Measurements from ENCODE around the gene EXOC4.

The EXOC4 gene

DNA sequence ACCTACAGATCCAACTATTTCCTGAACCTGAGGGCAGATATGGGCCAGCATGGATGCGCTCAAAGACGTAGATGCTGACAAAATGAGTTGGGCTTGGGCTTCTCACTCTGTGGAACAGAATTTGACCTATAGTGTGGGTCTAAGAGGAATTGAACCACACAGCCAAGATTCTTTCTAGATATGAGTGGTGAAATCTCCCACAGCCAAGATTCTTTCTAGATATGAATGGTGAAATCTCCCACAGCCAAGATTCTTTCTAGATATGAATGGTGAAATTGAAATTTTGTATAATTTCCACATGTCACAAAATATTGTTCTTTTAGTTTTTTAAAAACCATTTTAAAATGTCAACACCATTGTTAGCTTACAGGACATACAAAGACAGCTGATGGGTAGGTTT lies 658.8 kb downstream of the EXOC4 start:
- no peak for DNase-seq

DNA sequence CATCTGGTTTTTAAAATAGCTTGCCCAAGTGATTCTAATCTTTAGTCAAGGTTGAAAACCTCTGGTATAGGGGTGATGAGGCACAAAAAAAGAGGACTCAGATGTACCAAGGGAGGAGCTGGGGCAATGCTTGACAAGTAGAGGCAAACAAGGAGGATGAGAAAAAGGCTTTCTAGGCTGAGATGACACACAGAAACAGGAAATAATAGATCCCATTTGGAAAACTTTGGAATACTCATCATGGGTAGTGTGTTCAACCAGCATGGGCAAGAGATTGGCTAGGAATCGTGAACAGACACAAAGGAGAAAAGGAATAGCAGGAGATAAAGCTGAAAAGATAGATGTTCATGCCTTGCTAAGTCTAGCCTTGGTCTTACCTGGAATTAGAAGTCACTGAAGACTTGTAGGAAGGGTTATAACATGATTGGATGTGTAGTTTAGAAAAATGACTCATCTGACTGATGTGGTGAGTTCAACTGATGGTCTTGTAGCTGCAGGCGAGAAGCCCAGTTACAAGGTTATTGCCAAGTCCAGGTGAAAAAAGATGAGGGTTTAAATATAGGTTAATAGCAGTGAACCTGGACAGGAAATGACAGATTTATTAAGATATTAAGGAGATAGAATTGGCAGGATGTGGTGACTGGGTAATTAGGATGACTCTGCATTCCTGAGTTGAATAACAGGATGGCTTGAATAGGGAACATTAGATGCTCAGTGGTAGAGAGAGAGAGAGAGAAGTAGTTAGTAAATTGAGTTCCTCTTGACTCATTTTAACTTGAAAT lies 660.2 kb downstream of the EXOC4 start:
- DNase-seq, result no peak

DNA sequence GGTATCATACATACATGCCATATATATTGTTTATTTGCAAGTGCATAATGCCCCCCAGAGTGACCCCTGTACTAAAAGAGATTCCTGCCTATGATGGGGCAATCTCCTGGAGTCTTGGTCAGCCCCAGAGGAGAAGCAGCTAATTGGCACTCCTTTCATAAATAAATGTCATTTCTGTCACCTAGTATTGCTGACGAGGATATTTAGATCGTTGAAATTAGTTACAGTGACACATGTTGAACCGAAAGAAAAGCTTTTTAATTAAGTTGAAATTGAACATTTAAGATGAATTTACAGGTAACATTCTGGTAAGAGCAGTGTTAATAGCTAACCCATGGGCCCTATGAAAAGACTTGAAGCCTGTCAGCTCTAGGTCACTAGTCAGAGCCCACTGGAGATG lies 663.7 kb downstream of the EXOC4 start:
- DNase-seq, result no peak

- DNase-seq, result no peak
Measured at GRCh38 chr7:133919810-133920209, 666.9 kb downstream of the EXOC4 start.

- no peak for DNase-seq
Measured at GRCh38 chr7:133921635-133922182, 668.8 kb downstream of the EXOC4 start.

GRCh38 chr7:133923974-133924373 lies 671.1 kb downstream of the EXOC4 start:
- no peak for DNase-seq

DNA sequence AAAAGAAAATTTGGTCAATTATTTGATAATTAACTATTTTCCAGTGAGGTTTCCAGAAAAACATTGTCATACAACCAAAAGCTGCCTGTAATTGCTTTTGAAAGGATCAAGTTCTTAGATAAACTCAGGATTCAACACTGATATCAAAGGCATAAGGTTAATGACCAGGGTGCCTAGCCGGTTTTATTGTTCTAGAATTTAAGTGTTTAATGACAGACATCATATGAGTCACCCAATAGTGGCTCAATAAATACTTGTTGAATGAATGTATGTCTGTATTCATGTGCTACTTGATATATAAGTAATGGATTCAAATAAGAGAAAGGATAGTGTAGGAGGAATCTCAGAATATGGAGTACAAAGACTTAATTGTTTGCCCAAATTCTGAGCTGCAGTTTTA lies 678.2 kb downstream of the EXOC4 start:
- no peak for DNase-seq

GRCh38 chr7:133932591-133932990 lies 679.7 kb downstream of the EXOC4 start:
- DNase-seq, result no peak

- no peak for DNase-seq
Measured at GRCh38 chr7:133934262-133934976, 681.5 kb downstream of the EXOC4 start.

DNA sequence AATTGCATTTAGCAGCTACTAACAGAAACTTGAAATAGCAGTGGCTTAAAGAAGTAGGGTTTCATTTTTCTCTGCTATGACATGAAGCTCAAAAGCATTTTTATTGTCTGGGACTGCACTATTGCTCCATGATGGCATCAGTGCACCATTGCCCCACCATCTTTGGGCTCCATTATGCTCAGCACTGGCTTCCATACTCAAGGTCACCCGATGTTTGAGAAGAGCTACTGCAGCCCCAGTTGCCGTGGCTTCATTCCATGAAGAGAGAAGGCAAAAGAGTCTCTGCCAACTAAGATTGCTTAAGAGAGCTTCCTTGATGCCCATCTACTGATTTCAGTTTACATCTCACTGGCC lies 682.1 kb downstream of the EXOC4 start:
- no peak for DNase-seq

- no peak for DNase-seq
Measured at GRCh38 chr7:133936074-133936473, 683.2 kb downstream of the EXOC4 start.

DNA sequence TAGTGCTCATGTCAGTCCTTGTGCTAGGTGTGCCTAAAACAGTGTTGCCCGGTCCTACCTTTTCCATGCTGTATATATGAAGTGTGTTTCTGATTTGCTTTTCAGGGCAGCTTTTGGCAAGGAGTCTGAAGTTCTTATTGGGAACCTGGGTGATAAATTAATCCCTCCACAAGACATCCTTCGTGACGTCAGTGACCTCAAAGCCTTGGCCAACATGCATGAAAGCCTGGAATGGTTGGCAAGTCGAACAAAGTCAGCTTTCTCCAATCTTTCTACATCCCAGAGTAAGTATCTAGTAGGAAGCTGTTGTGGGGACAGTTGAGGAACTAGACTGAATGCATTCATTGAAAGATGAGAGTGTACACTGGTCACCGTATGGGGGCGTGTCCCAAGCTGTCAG lies 684.9 kb downstream of the EXOC4 start:
- DNase-seq, result no peak

DNA sequence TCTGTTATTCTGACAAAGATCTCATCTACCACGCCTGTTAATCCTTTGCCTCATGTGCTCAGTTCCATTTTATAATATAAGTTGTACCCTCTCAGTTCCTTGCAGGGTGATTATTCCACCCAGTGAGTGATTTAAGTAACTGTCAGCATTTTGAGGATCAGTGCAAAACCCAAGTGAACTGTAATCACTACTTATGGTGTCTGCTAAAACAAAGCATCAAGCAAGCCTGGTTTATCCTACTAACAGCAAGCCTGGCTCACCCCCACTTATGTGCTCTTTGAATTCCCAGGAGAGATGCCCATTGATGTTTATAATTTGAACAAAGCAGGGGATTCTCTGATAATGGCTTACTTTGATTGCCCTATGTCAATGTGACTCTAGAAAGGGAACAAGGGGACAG lies 687.5 kb downstream of the EXOC4 start:
- no peak for DNase-seq

- DNase-seq, result no peak
Measured at GRCh38 chr7:133941496-133941895, 688.6 kb downstream of the EXOC4 start.

DNA sequence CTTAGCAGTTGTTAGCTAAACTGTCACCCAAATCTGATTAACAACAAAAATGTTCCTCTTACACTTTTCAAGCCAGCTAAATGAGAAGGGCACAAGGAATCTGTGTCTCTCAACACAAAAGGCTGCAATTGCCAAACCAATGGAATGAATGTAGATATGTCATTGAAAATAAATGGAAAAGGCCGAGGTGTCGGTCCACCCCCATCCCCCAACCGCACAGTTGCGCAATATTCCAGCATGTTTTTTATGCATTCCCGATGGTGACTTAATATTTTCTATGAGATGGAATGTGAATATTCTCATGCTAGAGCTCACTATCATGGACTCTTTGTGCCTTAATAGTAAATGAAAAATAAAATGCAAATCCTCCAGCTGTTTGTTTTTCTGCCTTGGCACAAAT lies 692.6 kb downstream of the EXOC4 start:
- DNase-seq, result no peak

DNA sequence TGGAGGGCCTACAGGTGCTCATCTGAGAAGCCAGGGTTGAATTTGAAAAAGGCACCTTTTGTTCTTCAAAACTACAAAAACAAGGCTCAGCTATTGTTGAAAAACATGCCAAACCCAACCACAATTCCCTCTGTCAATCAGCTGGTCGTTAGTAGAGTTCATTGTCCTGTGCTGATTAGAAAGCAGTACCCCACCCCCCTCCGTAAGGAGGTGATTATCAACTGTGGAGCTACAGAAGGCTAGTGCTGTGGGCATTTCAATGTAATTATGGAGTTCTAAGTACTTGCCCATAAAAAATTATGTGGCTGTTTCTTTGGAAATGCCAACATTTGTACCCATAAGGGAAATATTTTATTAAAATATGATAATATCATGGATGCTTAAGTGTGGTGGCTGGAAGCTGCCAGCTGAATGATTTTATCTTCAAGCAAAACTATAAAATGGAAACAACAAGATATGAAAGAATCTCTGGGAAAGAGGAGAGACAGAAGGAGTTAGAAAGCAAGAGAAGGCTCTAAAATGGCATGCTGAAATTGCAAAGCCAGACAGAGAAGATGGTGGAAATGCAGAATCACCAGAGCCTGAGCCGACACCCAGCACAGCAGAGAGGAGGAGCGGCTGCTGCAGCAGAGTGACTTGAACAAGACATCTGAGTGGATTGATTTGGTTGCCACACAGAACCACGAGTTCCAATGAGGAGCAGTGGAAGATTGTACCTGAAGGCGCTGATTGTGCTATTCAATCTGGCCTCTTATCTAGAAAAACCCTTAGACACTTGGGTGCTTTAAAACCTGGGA lies 694.8 kb downstream of the EXOC4 start:
- no peak for DNase-seq

DNA sequence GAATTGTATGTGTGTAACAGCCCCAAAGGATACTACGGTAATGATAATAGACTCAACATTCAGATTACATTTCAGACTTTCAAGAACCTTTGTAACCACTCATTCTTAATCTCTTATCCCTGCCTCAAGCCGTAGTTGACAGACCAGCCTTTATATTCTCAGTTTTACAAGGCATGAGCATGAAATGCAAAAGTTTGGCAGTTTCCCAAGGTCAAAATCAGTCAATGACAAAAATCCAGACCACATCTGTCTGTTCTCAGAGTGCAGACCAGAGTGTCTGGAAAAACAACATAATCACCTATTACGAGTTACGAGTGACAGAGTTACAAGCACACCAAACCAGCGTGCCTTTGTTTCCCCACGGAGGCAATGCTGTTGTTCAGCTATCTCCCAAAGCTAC lies 695.7 kb downstream of the EXOC4 start:
- no peak for DNase-seq

- no peak for DNase-seq
Measured at GRCh38 chr7:133950855-133951254, 698.0 kb downstream of the EXOC4 start.

GRCh38 chr7:133955208-133955607 lies 702.3 kb downstream of the EXOC4 start:
- DNase-seq, result no peak

GRCh38 chr7:133957845-133958244 lies 705.0 kb downstream of the EXOC4 start:
- no peak for DNase-seq

DNA sequence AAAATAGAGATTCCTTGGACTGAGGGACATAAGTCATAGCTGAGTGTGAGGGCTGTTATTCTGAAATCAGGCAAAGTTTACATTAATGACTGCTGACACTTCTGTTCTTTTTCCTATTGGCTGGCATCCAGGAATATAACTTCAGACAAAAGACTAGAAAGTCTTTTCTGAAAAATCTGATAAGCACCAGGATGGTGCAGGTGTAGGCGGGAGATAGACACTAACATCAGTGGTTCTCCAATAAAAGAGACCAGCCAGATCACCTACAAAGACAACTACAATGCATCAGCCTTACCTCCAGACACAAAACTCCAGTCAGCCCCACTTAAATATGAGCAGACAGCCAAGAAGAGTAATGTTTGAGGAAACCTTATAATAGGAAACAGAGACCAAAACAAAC lies 705.9 kb downstream of the EXOC4 start:
- DNase-seq, result no peak

DNA sequence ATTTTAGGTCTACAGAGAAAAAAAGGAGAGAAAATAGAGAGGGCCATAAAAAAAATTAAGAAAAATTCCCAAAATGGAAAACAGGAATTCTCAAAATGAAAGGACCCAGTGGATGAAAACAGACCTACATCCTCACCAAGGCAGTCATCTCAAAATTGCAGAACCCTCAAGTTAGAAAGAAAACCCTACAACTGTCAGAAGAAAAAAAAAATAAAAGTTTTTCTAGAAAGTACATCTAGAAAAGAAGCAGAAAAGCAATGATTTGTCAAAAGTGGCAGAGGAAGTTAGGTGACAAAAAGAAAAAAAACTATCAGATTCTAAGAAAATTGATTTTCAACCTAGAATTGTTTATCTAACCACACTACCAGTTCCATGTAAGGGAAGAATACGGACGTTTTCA lies 706.6 kb downstream of the EXOC4 start:
- no peak for DNase-seq

DNA sequence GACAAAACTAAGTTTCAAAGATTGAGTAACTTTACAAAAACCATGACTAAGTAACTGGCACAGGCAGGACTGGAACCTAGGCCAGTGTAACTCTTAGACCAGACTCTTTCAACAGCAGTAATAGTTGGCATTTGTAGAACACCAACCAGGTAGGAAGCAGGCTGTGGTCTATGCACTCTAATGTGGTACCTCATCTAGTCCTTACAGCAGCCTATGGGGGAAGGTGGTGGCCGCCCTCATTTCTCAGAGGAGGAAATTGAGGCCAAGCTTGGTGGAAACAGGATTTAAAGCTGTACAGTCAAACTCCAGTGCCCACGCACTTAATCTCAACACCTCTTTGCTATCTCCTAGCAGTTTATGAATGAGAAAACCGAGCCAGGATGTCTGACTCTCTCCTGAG lies 708.8 kb downstream of the EXOC4 start:
- peak; percentile 24 for DNase-seq

GRCh38 chr7:133962646-133963045 lies 709.8 kb downstream of the EXOC4 start:
- DNase-seq, result no peak

Measured in stimulated activated CD8-positive, alpha-beta memory T cell treated with anti-CD3 and anti-CD28 coated beads, Interleukin-4, amount 100 ng/mL, for 48 hours (primary cell).